Liver (tissue), 9 donors: Measurements from ENCODE around the gene MAPKAP1. TPM values are rescaled to one million over a fixed set of nuclear protein-coding genes. Genes with fewer than 3 reads are reported as not detected.

Experiments
- DNase-seq: peaks from one replicate; pipeline ENCODE4 v3.0.0-alpha.2; 2017; ENCODE audit warnings: low spot score
- H3K27ac ChIP-seq, 2 donors: one replicate each; pipeline ENCODE4 v1.7.0; 2013; ENCODE audit warnings: inconsistent platforms in 2 of 2, low read length in 2 of 2, control low read depth in 1 of 2, low read depth in 1 of 2, mild to moderate bottlenecking in 1 of 2
- H3K27me3 ChIP-seq, 4 donors: one replicate each; pipeline versions ENCODE4 v1.6.1 to v1.7.0; 2013; ENCODE audit warnings: low read length in 3 of 4, inconsistent platforms in 1 of 4, mild to moderate bottlenecking in 1 of 4, moderate library complexity in 1 of 4; ENCODE audit not compliant: control insufficient read depth in 4 of 4, insufficient read depth in 4 of 4
- H3K36me3 ChIP-seq, 4 donors: one replicate each; pipeline versions ENCODE4 v1.6.1 to v1.7.0; 2013; ENCODE audit warnings: low read length in 3 of 4, mild to moderate bottlenecking in 3 of 4, low read depth in 1 of 4, moderate library complexity in 1 of 4; ENCODE audit not compliant: control insufficient read depth in 4 of 4, insufficient read depth in 3 of 4
- H3K4me1 ChIP-seq, 4 donors: one replicate each; pipeline versions ENCODE4 v1.6.1 to v1.7.0; 2013; ENCODE audit warnings: low read length in 3 of 4, mild to moderate bottlenecking in 3 of 4, moderate library complexity in 1 of 4; ENCODE audit not compliant: control insufficient read depth in 4 of 4, insufficient read depth in 4 of 4
- H3K4me3 ChIP-seq, 3 donors: one replicate each; pipeline versions ENCODE4 v1.6.1 to v1.7.0; 2013; ENCODE audit warnings: low read length in 3 of 3, control low read depth in 1 of 3, low read depth in 1 of 3, mild to moderate bottlenecking in 1 of 3
- H3K9ac ChIP-seq, 2 donors: one replicate each; pipeline ENCODE4 v1.7.0; 2013; ENCODE audit warnings: low read length in 2 of 2, mild to moderate bottlenecking in 2 of 2, moderate library complexity in 2 of 2, control low read depth in 1 of 2, low read depth in 1 of 2
- H3K9me3 ChIP-seq, 4 donors: one replicate each; pipeline versions ENCODE4 v1.6.1 to v1.7.0; 2013; ENCODE audit warnings: low read length in 3 of 4; ENCODE audit not compliant: control insufficient read depth in 4 of 4
- CTCF ChIP-seq: fragments of 150-350 bp; IDR thresholded peaks from 2 replicates; pipeline ENCODE4 v1.5.1; 2017; ENCODE audit warnings: improper control_type of control experiment, low read depth, low read length; ENCODE audit not compliant: missing input control
- EGR1 ChIP-seq, 2 donors: IDR thresholded peaks; 2 replicates each; pipeline ENCODE4 v1.6.1; 2016 to 2018; ENCODE audit warnings: antibody characterized with exemption in 2 of 2, low read depth in 2 of 2
- FOXA1 ChIP-seq: IDR thresholded peaks from 2 replicates; pipeline ENCODE4 v1.6.1; 2016; ENCODE audit warnings: antibody characterized with exemption
- FOXA2 ChIP-seq: IDR thresholded peaks from 2 replicates; pipeline ENCODE4 v1.6.1; 2016; ENCODE audit warnings: antibody characterized with exemption
- GABPA ChIP-seq, 2 donors: IDR thresholded peaks in 1 of 2; conservative IDR thresholded peaks in 1 of 2; 2 replicates each; pipeline ENCODE4 v1.6.1; 2016; ENCODE audit warnings: antibody characterized with exemption in 2 of 2, mild to moderate bottlenecking in 1 of 2, moderate library complexity in 1 of 2
- HNF4A ChIP-seq, 2 donors: conservative IDR thresholded peaks; 2 replicates each; pipeline ENCODE4 v1.6.1; 2016; ENCODE audit warnings: antibody characterized with exemption in 2 of 2, mild to moderate bottlenecking in 2 of 2
- HNF4G ChIP-seq: IDR thresholded peaks from 2 replicates; pipeline ENCODE4 v1.6.1; 2016; ENCODE audit warnings: antibody characterized with exemption
- JUND ChIP-seq, 2 donors: IDR thresholded peaks; 2 replicates each; pipeline ENCODE4 v1.6.1; 2016; ENCODE audit warnings: antibody characterized with exemption in 2 of 2
- NR2F2 ChIP-seq: IDR thresholded peaks from 2 replicates; pipeline ENCODE4 v1.6.1; 2016; ENCODE audit warnings: antibody characterized with exemption
- RAD21 ChIP-seq, 2 donors: IDR thresholded peaks; 2 replicates each; pipeline ENCODE4 v1.6.1; 2016; ENCODE audit warnings: antibody characterized with exemption in 2 of 2, mild to moderate bottlenecking in 2 of 2
- REST ChIP-seq: IDR thresholded peaks from 2 replicates; pipeline ENCODE4 v1.6.1; 2016; ENCODE audit warnings: antibody characterized with exemption, mild to moderate bottlenecking
- RXRA ChIP-seq, 2 donors: IDR thresholded peaks; 2 replicates each; pipeline ENCODE4 v1.6.1; 2017 to 2018; ENCODE audit warnings: antibody characterized with exemption in 2 of 2, mild to moderate bottlenecking in 1 of 2
- SP1 ChIP-seq: IDR thresholded peaks from 2 replicates; pipeline ENCODE4 v1.6.1; 2018; ENCODE audit warnings: antibody characterized with exemption, mild to moderate bottlenecking
- TAF1 ChIP-seq: conservative IDR thresholded peaks from 2 replicates; pipeline ENCODE4 v1.6.1; 2016; ENCODE audit warnings: antibody characterized with exemption, mild to moderate bottlenecking
- YY1 ChIP-seq: IDR thresholded peaks from 2 replicates; pipeline ENCODE4 v1.6.1; 2016; ENCODE audit warnings: antibody characterized with exemption, mild to moderate bottlenecking
- WGBS: extraction: QIAGEN DNeasy Blood & Tissue Kit; methylation state at CpG from one replicate; pipeline ENCODE4 v1.1.7; 2013; 5-methylcytosine and 5-hydroxymethylcytosine counted together
- polyA plus RNA-seq, 2 donors: library from polyadenylated mRNA; stranded (reverse) in 1 of 2; unstranded in 1 of 2; fragments of 200-250 nt in 1 of 2; fragments of >200 nt in 1 of 2; fragmentation: Nextera tagmentation in 1 of 2; extraction: Ambion mirVana in 1 of 2; gene quantifications; one replicate each; pipeline versions ENCODE4 v1.2.1 to v1.2.3, GENCODE V29; 2013 to 2015
- total RNA-seq, 2 donors: library from RNA; depleted of rRNA; stranded (reverse); fragments of >200 nt; gene quantifications; one replicate each; pipeline ENCODE4 v1.2.3, GENCODE V29; 2014
- TF ChIP-seq, protein P1 (sequence below): IDR thresholded peaks from 2 replicates; pipeline ENCODE4 v1.6.1; 2016; ENCODE audit warnings: antibody characterized with exemption
- TF ChIP-seq, protein P2 (sequence below): IDR thresholded peaks from 2 replicates; pipeline ENCODE4 v1.6.1; 2016; ENCODE audit warnings: antibody characterized with exemption
- donor health status: healthy.
- donor health status: healthy.
- donor health status: healthy.
- donor health status: healthy.
- donor health status: healthy.

The MAPKAP1 gene
- total and polyA plus RNA-seq, 4 donors, result 23.6 to 55.9 (median 32.7) TPM

DNA sequence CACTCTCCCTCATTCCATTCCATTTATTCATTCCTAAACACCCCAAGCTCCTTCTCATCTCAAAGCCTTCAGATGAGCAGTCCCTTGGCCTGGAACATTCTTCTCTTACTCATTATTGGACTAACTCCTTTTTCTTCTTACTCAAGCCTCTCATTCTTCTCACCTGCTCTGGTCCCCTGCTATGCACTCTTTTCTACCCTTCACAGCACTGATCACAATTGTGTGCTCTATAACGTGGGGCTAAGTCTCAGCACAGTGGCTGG lies 212.4 kb downstream of the MAPKAP1 start (continued):
- no peak for TF ChIP-seq NR2F2
- no peak for TF ChIP-seq REST
- no peak for TF ChIP-seq RXRA (IDR thresholded peaks at IDR 0.05)
- TF ChIP-seq GABPA (IDR thresholded peaks at IDR 0.05 in 1 of 2, conservative IDR thresholded peaks at IDR 0.05 in 1 of 2), result no peak

DNA sequence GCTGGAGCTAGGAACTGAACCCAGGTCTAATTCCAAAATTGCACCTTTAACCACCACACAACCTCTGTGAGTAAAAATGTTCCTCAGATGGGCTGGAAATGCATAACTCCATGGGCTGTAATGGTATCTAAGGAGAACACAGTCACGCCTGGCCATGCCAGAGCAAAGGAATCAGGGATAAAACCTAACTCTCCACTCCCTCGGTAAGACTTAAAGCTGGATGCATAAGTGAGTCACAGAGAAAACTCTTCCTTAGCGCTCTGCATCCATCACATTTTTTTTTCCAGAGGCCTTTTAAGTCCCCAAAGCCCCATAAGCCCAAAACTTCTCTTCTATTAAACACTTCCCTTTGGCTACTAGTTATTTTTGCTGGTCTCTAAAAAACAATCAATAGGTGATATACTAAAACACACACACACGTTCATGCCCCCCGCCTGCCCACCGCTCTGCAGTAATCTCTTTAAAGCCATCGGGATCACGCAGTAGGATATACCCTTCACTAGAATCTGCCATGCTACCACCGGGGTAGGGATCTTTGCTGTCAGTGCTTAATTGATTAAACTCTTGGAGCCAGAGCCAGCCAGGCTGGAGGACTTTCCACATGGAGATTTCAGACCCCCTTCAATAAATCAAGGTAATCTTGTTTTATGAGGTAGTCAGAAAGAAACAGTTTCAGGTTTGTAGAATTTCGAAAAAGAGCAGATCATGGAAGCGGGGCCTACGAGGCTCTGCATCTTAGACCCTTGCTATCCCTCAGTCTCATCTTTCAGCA lies 212.9 kb downstream of the MAPKAP1 start:
- Histone ChIP-seq H3K36me3 (no peaks in the 10 kb centered on the region), H3K4me3 (no peak overlapping the region), H3K4me1 (peaks cover 3 to 22% (median 15%) of the 10 kb centered on the region in 4 donors), H3K9me3 (no peaks in the 10 kb centered on the region), H3K27ac (peak overlapping the region in 1 of 2 donors; percentile 42), H3K27me3 (no peaks in the 10 kb centered on the region), H3K9ac (no peak overlapping the region)
- DNase-seq, result no peak
- 88% methylated on average over 12 of the region's 12 CpGs for WGBS
- TF ChIP-seq CTCF (no peak), RXRA (IDR thresholded peaks at IDR 0.05) (no peak), JUND (IDR thresholded peaks at IDR 0.05) (no peak), NR2F2 (no peak), EGR1 (IDR thresholded peaks at IDR 0.05; ENCODE audit: low read depth in 2 of 2) (no peak), RAD21 (IDR thresholded peaks at IDR 0.05) (no peak)

GRCh38 chr9:125493384-125493783 lies 213.6 kb downstream of the MAPKAP1 start:
- Histone ChIP-seq H3K27ac (peak overlapping the region in 1 of 2 donors; percentile 42), H3K9me3 (no peaks in the 10 kb centered on the region), H3K36me3 (no peaks in the 10 kb centered on the region), H3K9ac (no peak overlapping the region), H3K4me3 (no peak overlapping the region), H3K4me1 (peaks cover 3 to 22% (median 15%) of the 10 kb centered on the region in 4 donors), H3K27me3 (no peaks in the 10 kb centered on the region)
- DNase-seq, result no peak
- 43% methylated on average over 5 of the region's 5 CpGs for WGBS
- TF ChIP-seq, protein P1, sequence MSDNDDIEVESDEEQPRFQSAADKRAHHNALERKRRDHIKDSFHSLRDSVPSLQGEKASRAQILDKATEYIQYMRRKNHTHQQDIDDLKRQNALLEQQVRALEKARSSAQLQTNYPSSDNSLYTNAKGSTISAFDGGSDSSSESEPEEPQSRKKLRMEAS, result peak; percentile 96
- TF ChIP-seq HNF4A (conservative IDR thresholded peaks at IDR 0.05), result peak; percentile 69 to 80
- peak; percentile 43 to 71 for TF ChIP-seq EGR1 (IDR thresholded peaks at IDR 0.05; ENCODE audit: low read depth in 2 of 2)
- no peak for TF ChIP-seq TAF1
- TF ChIP-seq SP1, result peak; percentile 89
- no peak for TF ChIP-seq CTCF
- TF ChIP-seq HNF4G, result peak; percentile 19
- peak in 1 of 2 donors; percentile 15 for TF ChIP-seq GABPA (IDR thresholded peaks at IDR 0.05 in 1 of 2, conservative IDR thresholded peaks at IDR 0.05 in 1 of 2)
- peak; percentile 99 for TF ChIP-seq FOXA2
- TF ChIP-seq REST, result peak; percentile 62
- TF ChIP-seq YY1, result peak; percentile 69
- TF ChIP-seq RXRA (IDR thresholded peaks at IDR 0.05), result peak; percentile 82 to 96
- peak in 1 of 2 donors; percentile 78 for TF ChIP-seq JUND (IDR thresholded peaks at IDR 0.05)
- TF ChIP-seq, protein P2, sequence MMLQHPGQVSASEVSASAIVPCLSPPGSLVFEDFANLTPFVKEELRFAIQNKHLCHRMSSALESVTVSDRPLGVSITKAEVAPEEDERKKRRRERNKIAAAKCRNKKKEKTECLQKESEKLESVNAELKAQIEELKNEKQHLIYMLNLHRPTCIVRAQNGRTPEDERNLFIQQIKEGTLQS, result peak; percentile 94
- TF ChIP-seq FOXA1, result peak; percentile 97
- TF ChIP-seq RAD21 (IDR thresholded peaks at IDR 0.05), result peak; percentile 58 to 62
- no peak for TF ChIP-seq NR2F2
